Measurements from ENCODE around the gene OXSR1. TPM values are rescaled to one million over a fixed set of nuclear protein-coding genes. Genes with fewer than 3 reads are reported as not detected.

The OXSR1 gene
- total and polyA plus RNA-seq, 2 of the 13 experiments (the other 11 are each of a cell fraction or from before 2014, with no cell fraction given), result 27.4 to 32.6 TPM

DNA sequence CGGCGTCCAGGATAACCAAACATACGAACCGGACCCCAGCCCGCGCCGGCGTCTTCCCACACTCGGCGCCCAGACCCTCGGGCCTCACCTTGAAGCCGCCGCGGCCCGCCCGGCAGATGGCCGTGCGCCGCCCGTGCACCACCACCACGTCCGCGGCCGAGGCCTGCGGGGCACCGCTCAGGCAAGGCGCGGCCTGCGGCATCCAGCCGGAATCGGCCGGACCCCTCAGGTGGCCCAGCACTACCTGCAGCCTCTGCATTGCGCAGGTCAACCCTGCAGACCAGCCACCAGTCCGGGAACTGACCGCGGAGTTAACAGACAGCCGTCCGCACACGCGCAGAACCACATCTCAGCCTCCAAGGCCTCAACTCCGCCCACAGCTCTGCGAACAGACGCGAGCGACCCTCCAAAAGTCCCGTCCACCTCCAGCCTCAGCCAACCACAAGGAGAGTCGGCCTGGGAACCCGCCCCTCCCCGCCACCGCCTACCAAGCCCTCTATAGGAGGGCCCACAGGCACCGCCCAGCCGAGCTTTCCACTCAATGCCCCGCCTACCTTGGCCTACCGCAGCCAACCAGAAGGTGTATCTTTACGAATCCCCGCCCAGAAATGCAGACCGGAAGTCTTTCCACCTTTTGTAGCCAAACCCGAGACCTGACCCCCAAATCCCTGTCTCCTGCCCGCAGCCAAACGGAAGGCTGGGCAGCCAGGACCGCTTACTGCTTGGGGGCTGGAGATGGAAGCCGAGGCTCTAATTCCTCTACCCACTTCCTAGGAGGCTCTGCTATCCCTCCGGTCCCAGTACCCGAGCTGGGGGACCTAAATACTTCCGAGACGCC lies 28.3 kb upstream of the OXSR1 start, which contains the start of gene ACAA1 (continued):
- TF ChIP-seq PHF20 (CRISPR knock-in tag; IDR thresholded peaks at IDR 0.05), result no peak; the same call in 1 of the 2 replicates
- TF ChIP-seq ZNF337 (CRISPR knock-in tag; IDR thresholded peaks at IDR 0.05; ENCODE audit: borderline replicate concordance, low read depth), result 0 out of 2 replicates have a peak, but pooled peaks have one; percentile 80
- TF ChIP-seq MAFG (CRISPR knock-in tag; IDR thresholded peaks at IDR 0.05), result no peak
- peak; percentile 64; the same call in 1 of the 2 replicates for TF ChIP-seq ZNF451 (CRISPR knock-in tag; IDR thresholded peaks at IDR 0.05)
- no peak for TF ChIP-seq SRSF9 (IDR thresholded peaks at IDR 0.05; ENCODE audit: borderline replicate concordance, insufficient read depth, low read depth, low read length, poor library complexity, severe bottlenecking)
- no peak for TF ChIP-seq BRD4 (CRISPR knock-in tag; IDR thresholded peaks at IDR 0.05)
- TF ChIP-seq ZNF260 (CRISPR knock-in tag; IDR thresholded peaks at IDR 0.05; ENCODE audit: borderline replicate concordance, low read depth), result no peak
- no peak for TF ChIP-seq DPF2 (CRISPR knock-in tag; IDR thresholded peaks at IDR 0.05; ENCODE audit: borderline replicate concordance, low read depth)
- TF ChIP-seq ZNF224 (CRISPR knock-in tag; IDR thresholded peaks at IDR 0.05), result no peak
- no peak; the same call in 1 of the 2 replicates for TF ChIP-seq ZC3H13 (CRISPR knock-in tag; IDR thresholded peaks at IDR 0.05)
- no peak for TF ChIP-seq ATRX (CRISPR knock-in tag; IDR thresholded peaks at IDR 0.05; ENCODE audit: borderline replicate concordance)
- TF ChIP-seq NFIB (CRISPR knock-in tag; IDR thresholded peaks at IDR 0.05; ENCODE audit: borderline replicate concordance), result no peak
- TF ChIP-seq ZNF136 (CRISPR knock-in tag; IDR thresholded peaks at IDR 0.05; ENCODE audit: low read depth), result peak; percentile 34; the same call in 1 of the 2 replicates
- TF ChIP-seq MTA1 (CRISPR knock-in tag; IDR thresholded peaks at IDR 0.05; ENCODE audit: borderline replicate concordance), result no peak; the same call in 1 of the 2 replicates
- no peak for TF ChIP-seq ZNF737 (CRISPR knock-in tag; IDR thresholded peaks at IDR 0.05; ENCODE audit: borderline replicate concordance)
- TF ChIP-seq ZNF615 (CRISPR knock-in tag; IDR thresholded peaks at IDR 0.05; ENCODE audit: borderline replicate concordance), result no peak
- TF ChIP-seq ZBTB1 (CRISPR knock-in tag; IDR thresholded peaks at IDR 0.05; ENCODE audit: borderline replicate concordance), result no peak
- TF ChIP-seq SIN3B (IDR thresholded peaks at IDR 0.05; ENCODE audit: low read length), result no peak
- TF ChIP-seq ZNF180 (CRISPR knock-in tag; IDR thresholded peaks at IDR 0.05; ENCODE audit: borderline replicate concordance, low read depth), result 0 out of 2 replicates have a peak, but pooled peaks have one; percentile 30
- peak; percentile 69; the same call in 1 of the 2 replicates for TF ChIP-seq ETV5 (CRISPR knock-in tag; IDR thresholded peaks at IDR 0.05; ENCODE audit: borderline replicate concordance)
- no peak for TF ChIP-seq THAP8 (CRISPR knock-in tag; IDR thresholded peaks at IDR 0.05; ENCODE audit: borderline replicate concordance)
- 0 out of 2 replicates have a peak, but pooled peaks have one; percentile 25 for TF ChIP-seq SIX4 (CRISPR knock-in tag; IDR thresholded peaks at IDR 0.05)
- TF ChIP-seq, protein P1, sequence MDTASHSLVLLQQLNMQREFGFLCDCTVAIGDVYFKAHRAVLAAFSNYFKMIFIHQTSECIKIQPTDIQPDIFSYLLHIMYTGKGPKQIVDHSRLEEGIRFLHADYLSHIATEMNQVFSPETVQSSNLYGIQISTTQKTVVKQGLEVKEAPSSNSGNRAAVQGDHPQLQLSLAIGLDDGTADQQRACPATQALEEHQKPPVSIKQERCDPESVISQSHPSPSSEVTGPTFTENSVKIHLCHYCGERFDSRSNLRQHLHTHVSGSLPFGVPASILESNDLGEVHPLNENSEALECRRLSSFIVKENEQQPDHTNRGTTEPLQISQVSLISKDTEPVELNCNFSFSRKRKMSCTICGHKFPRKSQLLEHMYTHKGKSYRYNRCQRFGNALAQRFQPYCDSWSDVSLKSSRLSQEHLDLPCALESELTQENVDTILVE (CRISPR knock-in tag; IDR thresholded peaks at IDR 0.05), result no peak
- no peak for TF ChIP-seq WIZ (CRISPR knock-in tag; IDR thresholded peaks at IDR 0.05)
- TF ChIP-seq SALL1 (CRISPR knock-in tag; IDR thresholded peaks at IDR 0.05), result peak; percentile 51; the same call in 1 of the 2 replicates
- TF ChIP-seq TFAP4 (IDR thresholded peaks at IDR 0.05; ENCODE audit: borderline replicate concordance, low read depth), result no peak
- TF ChIP-seq ZNF839 (CRISPR knock-in tag; IDR thresholded peaks at IDR 0.05; ENCODE audit: borderline replicate concordance), result no peak
- TF ChIP-seq DNMT3B (CRISPR knock-in tag; conservative IDR thresholded peaks at IDR 0.05), result no peak
- TF ChIP-seq ZNF720 (CRISPR knock-in tag; IDR thresholded peaks at IDR 0.05), result no peak
